Measurements from ENCODE around the gene FAM110C.

Gene FAM110C

GRCh38 chr2:55587-56448, 9.5 kb upstream of the FAM110C start:
- no peak for DNase-seq (ENCODE audit: low read depth)
- no peak for TF ChIP-seq CTCF (IDR thresholded peaks at IDR 0.05; ENCODE audit: low read depth, low read length, missing control alignments)
- H3K4me3 ChIP-seq (ENCODE audit: low read depth, low read length) = no peak overlapping the region
- in situ Hi-C loops (cut with HindIII; ENCODE audit: low sequenced_read_pairs) = no loop called here

GRCh38 chr2:51613-52012, 5.3 kb upstream of the FAM110C start:
- in situ Hi-C loops (cut with HindIII; ENCODE audit: low sequenced_read_pairs) = no loop called here
- DNase-seq (ENCODE audit: low read depth) = no peak
- no peak for TF ChIP-seq CTCF (IDR thresholded peaks at IDR 0.05; ENCODE audit: low read depth, low read length, missing control alignments)
- no peak overlapping the region for H3K4me3 ChIP-seq (ENCODE audit: low read depth, low read length)

GRCh38 chr2:47737-48136, 1.4 kb upstream of the FAM110C start:
- TF ChIP-seq CTCF (IDR thresholded peaks at IDR 0.05; ENCODE audit: low read depth, low read length, missing control alignments) = no peak
- no peak overlapping the region for H3K4me3 ChIP-seq (ENCODE audit: low read depth, low read length)
- no peak for DNase-seq (ENCODE audit: low read depth)
- in situ Hi-C loops (cut with HindIII; ENCODE audit: low sequenced_read_pairs) = no loop called here

DNA sequence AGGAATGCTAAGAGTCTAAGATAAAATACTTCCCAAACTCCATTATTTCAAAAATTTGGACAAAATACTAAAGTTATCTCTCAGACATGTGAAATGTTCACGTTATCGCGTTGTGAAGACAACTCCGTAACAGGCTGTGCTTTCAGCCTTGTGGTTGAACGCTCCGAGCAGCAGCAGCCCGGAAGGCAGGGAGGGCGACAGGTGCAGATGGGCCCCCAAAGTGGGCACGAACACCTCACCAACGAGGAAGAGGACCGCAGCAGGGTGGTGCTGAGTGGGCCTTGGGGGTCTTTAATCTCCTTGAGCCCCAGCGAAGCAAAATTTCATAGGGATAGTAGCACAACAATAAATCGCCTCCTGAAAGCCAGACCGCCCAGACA, 1.0 kb upstream of the FAM110C start:
- TF ChIP-seq CTCF (IDR thresholded peaks at IDR 0.05; ENCODE audit: low read depth, low read length, missing control alignments) = no peak
- no peak overlapping the region for H3K4me3 ChIP-seq (ENCODE audit: low read depth, low read length)
- in situ Hi-C loops (cut with HindIII; ENCODE audit: low sequenced_read_pairs) = no loop called here
- no peak for DNase-seq (ENCODE audit: low read depth)

DNA sequence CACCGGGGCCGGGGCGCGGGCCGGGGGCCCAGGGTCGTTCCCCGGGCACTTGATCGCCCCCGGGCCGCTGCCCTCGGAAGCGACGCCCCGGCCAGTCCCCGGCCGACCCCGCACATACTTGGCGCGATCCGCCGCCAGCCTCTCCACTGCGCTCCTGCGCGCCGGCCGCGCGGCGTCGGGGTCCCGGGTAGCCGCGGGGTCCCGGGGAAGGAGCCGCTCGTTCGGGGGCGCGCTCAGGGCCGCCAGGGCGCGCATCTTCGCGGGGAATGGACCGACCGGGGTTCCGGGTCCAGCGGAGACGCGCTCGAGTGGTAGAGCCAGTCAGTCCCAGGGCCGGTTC, 204 bp downstream of the FAM110C start:
- in situ Hi-C loops (cut with HindIII; ENCODE audit: low sequenced_read_pairs) = no loop called here
- DNase-seq (ENCODE audit: low read depth) = no peak
- peak overlapping the region; percentile 26 for H3K4me3 ChIP-seq (ENCODE audit: low read depth, low read length)
- no peak for TF ChIP-seq CTCF (IDR thresholded peaks at IDR 0.05; ENCODE audit: low read depth, low read length, missing control alignments)

GRCh38 chr2:45342-46130, 769 bp downstream of the FAM110C start:
- no peak for DNase-seq (ENCODE audit: low read depth)
- no peak overlapping the region for H3K4me3 ChIP-seq (ENCODE audit: low read depth, low read length)
- in situ Hi-C loops (cut with HindIII; ENCODE audit: low sequenced_read_pairs) = no loop called here
- no peak for TF ChIP-seq CTCF (IDR thresholded peaks at IDR 0.05; ENCODE audit: low read depth, low read length, missing control alignments)
